ENCODE measurements around the gene POLR1G. TPM values are rescaled to one million over a fixed set of nuclear protein-coding genes. Genes with fewer than 3 reads are reported as not detected.

The POLR1G gene
- total RNA-seq, 1 donor from 2014 or later = 5.3 TPM

DNA sequence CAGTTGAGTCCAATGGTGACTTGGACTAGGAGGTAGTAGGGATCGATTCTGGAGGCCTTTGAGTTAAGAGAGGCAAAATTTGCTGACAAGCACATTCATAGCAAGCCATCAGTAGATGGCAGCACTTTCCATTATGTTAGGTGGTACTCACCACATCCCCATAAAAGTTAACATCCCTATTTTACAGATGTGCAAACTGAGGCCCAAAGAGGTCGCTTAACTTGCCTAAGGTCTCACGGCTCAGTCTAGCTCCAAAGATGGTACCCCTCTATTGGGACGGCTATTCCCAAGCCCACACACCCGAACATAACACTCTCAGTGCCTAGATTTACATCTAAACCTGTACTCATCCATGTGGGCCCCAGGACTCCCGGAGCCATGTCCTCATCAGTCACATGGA is 39.9 kb downstream of the POLR1G start:
- no peak for DNase-seq

GRCh38 chr19:45446944-45447343 is 40.5 kb downstream of the POLR1G start:
- DNase-seq = no peak

DNA sequence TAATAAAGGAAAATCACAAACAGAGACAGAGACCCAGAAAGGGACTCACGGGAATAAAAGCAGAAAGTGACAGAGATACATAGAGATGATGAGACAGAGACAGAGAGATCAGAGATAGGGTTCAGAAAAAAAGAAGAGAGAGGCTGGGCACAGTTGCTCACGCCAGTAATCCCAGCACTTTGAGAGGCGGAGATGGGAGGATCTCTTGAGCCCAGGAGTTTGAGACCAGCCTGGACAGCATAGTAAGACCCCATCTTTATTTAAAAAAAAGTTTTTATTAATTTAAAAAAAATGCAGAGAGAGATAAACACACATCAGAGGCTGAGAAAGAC is 41.9 kb downstream of the POLR1G start:
- no peak for DNase-seq

- no peak for DNase-seq
Measured at GRCh38 chr19:45448887-45449299, 42.4 kb downstream of the POLR1G start.

GRCh38 chr19:45450012-45450333 is 43.5 kb downstream of the POLR1G start:
- no peak for DNase-seq

DNA sequence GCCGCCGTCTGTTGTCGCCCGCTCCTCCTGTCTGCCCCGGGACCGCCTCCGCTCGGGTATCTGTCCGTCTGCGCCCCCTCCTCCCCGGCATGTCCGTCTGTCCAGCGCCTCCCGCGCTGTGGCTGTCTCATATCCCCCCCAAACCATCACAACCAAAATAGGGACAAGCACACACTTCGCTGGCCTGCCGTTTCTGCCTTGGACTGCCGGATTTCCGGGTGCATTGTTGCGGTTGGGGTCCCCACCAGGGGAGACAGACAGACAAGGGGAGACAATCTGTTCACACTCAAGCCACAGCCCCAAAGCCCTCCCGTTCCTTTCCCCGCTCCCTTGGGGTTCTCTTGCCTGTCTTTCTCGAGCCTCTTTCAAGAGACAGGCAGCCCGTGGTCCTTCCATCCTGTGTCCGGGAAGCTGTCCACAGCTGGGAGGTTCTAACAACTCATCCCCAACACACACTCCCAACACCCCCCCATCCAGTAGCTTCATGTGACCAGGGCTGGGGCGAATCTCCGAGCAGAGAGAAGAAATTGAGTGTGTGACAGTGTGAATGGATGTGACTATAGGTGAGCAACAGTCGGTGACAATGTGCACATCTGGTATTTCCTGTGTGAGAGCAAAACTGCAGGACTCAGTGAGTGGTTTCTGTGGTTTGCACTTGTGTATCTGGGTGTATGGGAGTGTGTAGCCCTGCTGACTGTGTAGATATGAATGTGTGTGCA is 44.8 kb downstream of the POLR1G start:
- DNase-seq = peak; percentile 23

GRCh38 chr19:45451850-45452387 is 45.5 kb downstream of the POLR1G start:
- no peak for DNase-seq

GRCh38 chr19:45455707-45456499 is 49.5 kb downstream of the POLR1G start:
- no peak for DNase-seq

DNA sequence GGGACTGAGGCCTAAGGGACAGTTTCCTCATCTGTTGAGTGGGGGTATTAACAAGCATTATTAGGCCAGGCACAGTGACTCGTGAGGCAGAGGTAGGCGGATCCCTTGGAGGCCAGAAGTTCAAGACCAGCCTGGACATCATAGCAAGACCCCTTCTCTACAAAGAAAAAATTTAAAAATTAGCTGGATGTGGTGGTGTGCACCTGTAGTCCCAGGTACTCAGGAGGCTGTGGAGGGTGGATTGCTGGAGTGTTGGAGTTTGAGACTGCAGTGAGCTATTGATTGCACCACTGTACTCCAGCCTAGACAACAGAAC is 50.0 kb downstream of the POLR1G start:
- no peak for DNase-seq

DNA sequence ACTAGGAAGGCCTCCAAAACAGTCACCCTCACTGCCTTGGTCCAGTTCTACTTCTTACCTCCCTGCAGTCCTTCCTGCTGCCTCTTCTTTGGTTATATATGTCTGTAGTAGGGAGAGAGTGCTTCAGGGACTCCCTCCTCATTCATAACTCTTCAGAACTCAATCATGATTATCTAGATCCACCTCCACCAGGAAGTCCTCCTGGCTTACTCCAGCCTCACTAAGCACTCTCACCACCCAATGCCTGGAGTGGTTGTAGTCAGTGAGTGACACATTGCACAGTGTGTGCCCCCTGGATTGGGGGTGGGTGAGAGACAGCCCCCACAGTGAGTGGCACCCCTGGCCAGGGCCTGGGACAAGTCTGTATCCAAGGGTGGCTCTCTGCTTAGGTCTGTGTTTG is 51.3 kb downstream of the POLR1G start:
- no peak for DNase-seq

Small RNA genes lying within 50 kb of the gene (small RNA-seq; reads per million reads assigned to genes)
- gene MIR6088 = not detected

Other genes with a start within 250 kb of the POLR1G start
- gene NKPD1, start 245.7 kb upstream of the POLR1G start, total RNA-seq = 0.47 TPM
- gene TRAPPC6A, start 228.4 kb upstream of the POLR1G start, total RNA-seq = 2.2 TPM
- gene BLOC1S3, start 227.9 kb upstream of the POLR1G start, total RNA-seq = 3.1 TPM
- gene EXOC3L2, start 161.2 kb upstream of the POLR1G start, total RNA-seq = not detected
- gene MARK4, start 155.4 kb upstream of the POLR1G start, total RNA-seq = 19.2 TPM
- gene CKM, start 83.8 kb upstream of the POLR1G start, total RNA-seq = 1.2 TPM
- 0.16 TPM for gene KLC3, start 65.9 kb upstream of the POLR1G start, total RNA-seq
- 10.9 TPM for gene ERCC2, start 36.1 kb upstream of the POLR1G start, total RNA-seq
- gene PPP1R13L, start 1.6 kb upstream of the POLR1G start, total RNA-seq = not detected
- gene ERCC1, start 17.3 kb downstream of the POLR1G start, total RNA-seq = 51.2 TPM
- 2.2 TPM for gene FOSB, start 61.4 kb downstream of the POLR1G start, total RNA-seq
- gene RTN2, start 90.4 kb downstream of the POLR1G start, total RNA-seq = 56.8 TPM
- gene PPM1N, start 91.8 kb downstream of the POLR1G start, total RNA-seq = 0.47 TPM
- gene VASP, start 100.8 kb downstream of the POLR1G start, total RNA-seq = 8.4 TPM
- 2.0 TPM for gene OPA3, start 178.2 kb downstream of the POLR1G start, total RNA-seq
- gene GPR4, start 195.6 kb downstream of the POLR1G start, total RNA-seq = 0.16 TPM
- gene EML2, start 232.8 kb downstream of the POLR1G start, total RNA-seq = 15.8 TPM

All from occipital lobe (tissue), 3 donors.